SK-N-SH treated with all-trans-retinoic acid at 6 μM for 48 hours (cell line): ENCODE results near the gene KLRF1.
"Not testable (repeated sequence)": the region's sequence is repeated elsewhere in the genome, so short reads cannot be mapped to it uniquely, and the experiment has no call there.

Experiments
- GLIS3 ChIP-seq: fragments of 250-450 bp; sonication (Bioruptor Pico); IDR thresholded peaks from 2 replicates; pipeline ENCODE4 v1.5.0; 2020; ENCODE audit warnings: mild to moderate bottlenecking, moderate library complexity
- OSR1 ChIP-seq: fragments of 250-450 bp; sonication (Bioruptor Pico); IDR thresholded peaks from 2 replicates; pipeline ENCODE4 v1.8.0; 2022; ENCODE audit warnings: moderate library complexity, mild to moderate bottlenecking, inconsistent platforms
- ZFP30 ChIP-seq: fragments of 450-650 bp; formaldehyde crosslinking; IDR thresholded peaks from 2 replicates; pipeline ENCODE4 v1.5.0; 2022; ENCODE audit warnings: mild to moderate bottlenecking, moderate library complexity
- TF ChIP-seq, protein P1 (sequence below): fragments of 250-450 bp; sonication (Bioruptor Pico); IDR thresholded peaks from 2 replicates; pipeline ENCODE4 v1.5.1; 2020; ENCODE audit warnings: low read depth, mild to moderate bottlenecking, moderate library complexity

DNA sequence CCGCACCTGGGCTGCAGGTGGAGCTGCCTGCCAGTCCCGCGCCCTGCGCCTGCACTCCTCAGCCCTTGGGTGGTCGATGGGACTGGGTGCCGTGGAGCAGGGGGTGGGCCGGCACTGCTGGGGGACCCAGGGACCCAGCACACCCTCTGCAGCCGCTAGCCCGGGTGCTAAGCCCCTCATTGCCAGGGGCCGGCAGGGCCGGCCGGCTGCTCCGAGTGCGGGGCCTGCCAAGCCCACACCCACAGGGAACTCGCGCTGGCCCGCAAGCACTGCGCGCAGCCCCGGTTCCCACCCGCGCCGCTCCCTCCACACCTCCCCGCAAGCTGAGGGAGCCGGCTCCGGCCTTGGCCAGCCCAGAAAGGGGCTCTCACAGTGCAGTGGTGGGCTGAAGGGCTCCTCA, 48.8 kb downstream of the KLRF1 start:
- TF ChIP-seq OSR1 (CRISPR knock-in tag); ZFP30; GLIS3 (CRISPR knock-in tag): not testable (repeated sequence)
- TF ChIP-seq, protein P1, sequence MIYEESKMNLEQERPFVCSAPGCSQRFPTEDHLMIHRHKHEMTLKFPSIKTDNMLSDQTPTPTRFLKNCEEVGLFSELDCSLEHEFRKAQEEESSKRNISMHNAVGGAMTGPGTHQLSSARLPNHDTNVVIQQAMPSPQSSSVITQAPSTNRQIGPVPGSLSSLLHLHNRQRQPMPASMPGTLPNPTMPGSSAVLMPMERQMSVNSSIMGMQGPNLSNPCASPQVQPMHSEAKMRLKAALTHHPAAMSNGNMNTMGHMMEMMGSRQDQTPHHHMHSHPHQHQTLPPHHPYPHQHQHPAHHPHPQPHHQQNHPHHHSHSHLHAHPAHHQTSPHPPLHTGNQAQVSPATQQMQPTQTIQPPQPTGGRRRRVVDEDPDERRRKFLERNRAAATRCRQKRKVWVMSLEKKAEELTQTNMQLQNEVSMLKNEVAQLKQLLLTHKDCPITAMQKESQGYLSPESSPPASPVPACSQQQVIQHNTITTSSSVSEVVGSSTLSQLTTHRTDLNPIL (CRISPR knock-in tag) = not testable (repeated sequence)
